ACC112 (cell line): Measurements from ENCODE around the gene ITPR2.

Experiments
- H2AFZ ChIP-seq: fragments of 200-600 bp; sonication (generic); one replicate; pipeline ENCODE4 v1.6.0; 2017; ENCODE audit warnings: antibody characterized with exemption, low read length; ENCODE audit not compliant: unreplicated experiment
- H3K27ac ChIP-seq: fragments of 200-600 bp; sonication (generic); 2 replicates; pipeline ENCODE4 v1.5.1; 2014; ENCODE audit warnings: low read depth, mild to moderate bottlenecking, antibody characterized with exemption, low read length, moderate library complexity
- H3K27me3 ChIP-seq: fragments of 200-600 bp; sonication (generic); 2 replicates; pipeline ENCODE4 v1.6.1; 2014; ENCODE audit warnings: mild to moderate bottlenecking, antibody characterized with exemption, low read length, moderate library complexity, mixed read lengths; ENCODE audit not compliant: insufficient read depth
- H3K36me3 ChIP-seq: fragments of 200-600 bp; sonication (generic); 2 replicates; pipeline ENCODE4 v1.6.1; 2016; ENCODE audit warnings: mild to moderate bottlenecking, antibody characterized with exemption, low read length, moderate library complexity, mixed read lengths; ENCODE audit not compliant: insufficient read depth
- H3K4me1 ChIP-seq: fragments of 200-600 bp; sonication (generic); one replicate; pipeline ENCODE4 v1.6.1; 2016; ENCODE audit warnings: low read length, mixed read lengths; ENCODE audit not compliant: insufficient read depth, unreplicated experiment, control insufficient read depth
- H3K4me3 ChIP-seq: fragments of 200-600 bp; sonication (generic); 2 replicates; pipeline ENCODE4 v1.5.1; 2014; ENCODE audit warnings: mild to moderate bottlenecking, low read depth, low read length
- H3K79me2 ChIP-seq: fragments of 200-600 bp; sonication (generic); one replicate; pipeline ENCODE4 v1.6.0; 2016; ENCODE audit warnings: low read length; ENCODE audit not compliant: control insufficient read depth, unreplicated experiment, insufficient read depth

ITPR2 gene

DNA sequence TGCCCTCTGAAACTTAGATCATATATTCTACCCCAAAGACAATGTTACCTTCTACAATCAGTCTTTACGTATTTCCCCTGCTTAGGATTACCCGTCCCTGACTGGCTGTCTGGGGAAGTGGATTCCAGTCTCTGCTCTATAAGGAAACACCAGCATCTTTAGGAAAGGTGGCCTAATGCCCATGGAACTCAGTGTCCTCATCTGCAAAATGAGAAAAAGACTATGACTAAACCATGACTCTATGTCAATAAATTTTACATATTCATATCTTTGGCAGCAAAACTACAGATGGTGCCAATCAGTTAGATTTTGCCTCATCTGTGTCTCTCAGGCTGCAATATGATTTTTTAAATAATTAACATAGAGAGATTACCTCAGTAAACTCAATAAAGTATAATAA lies 133.8 kb downstream of the ITPR2 start:
- no peaks in the 10 kb centered on the region for H3K27me3 ChIP-seq
- H3K4me3 ChIP-seq, result no peak overlapping the region
- peak overlapping the region; percentile 54 for H3K27ac ChIP-seq
- peaks cover 33% of the 10 kb centered on the region for H3K4me1 ChIP-seq
- peaks cover 3% of the 10 kb centered on the region; the same call in 1 of the 2 replicates for H3K36me3 ChIP-seq
- no peaks in the 10 kb centered on the region for H3K79me2 ChIP-seq
- H2AFZ ChIP-seq, result no peak overlapping the region

DNA sequence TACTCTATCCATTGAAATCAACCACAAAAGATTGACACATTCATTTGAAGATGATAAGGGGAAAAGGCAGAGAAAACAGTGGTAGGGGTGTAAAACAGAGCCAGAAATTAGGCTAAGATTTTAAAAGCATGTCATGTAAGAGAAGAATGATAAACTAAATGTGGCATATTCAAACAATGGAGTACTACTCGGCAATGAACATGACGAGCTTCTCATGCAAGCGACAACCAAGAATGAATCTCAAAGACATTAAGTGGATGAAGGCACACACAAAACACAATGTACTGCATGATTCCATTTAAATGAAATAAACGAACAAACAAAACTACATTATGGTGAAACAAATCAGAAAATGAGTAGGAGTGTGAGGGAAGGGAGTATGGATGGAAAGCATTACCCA lies 134.8 kb downstream of the ITPR2 start:
- H3K4me3 ChIP-seq, result no peak overlapping the region
- peak overlapping the region; percentile 38 for H3K27ac ChIP-seq
- H2AFZ ChIP-seq, result no peak overlapping the region
- peaks cover 33% of the 10 kb centered on the region for H3K4me1 ChIP-seq
- no peaks in the 10 kb centered on the region for H3K27me3 ChIP-seq
- no peaks in the 10 kb centered on the region for H3K79me2 ChIP-seq
- H3K36me3 ChIP-seq, result peaks cover 3% of the 10 kb centered on the region; the same call in 1 of the 2 replicates

DNA sequence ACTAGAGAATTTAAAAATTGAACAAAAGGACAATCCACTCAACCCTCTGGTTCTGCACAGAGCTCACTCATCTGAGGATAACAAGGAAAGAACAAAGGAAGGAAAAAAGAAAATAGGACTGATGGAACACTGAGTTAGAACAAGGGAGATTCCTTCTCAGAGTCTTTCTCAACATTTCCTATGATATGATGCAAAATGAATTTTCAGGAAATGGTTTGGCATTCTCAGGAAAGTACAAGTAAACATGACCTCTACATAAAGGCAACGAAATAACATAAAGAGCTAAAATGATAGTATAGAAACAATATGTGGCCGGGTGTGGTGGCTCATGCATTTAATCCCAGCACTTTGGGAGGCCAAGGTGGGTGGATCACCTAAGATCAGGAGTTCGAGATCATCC lies 135.8 kb downstream of the ITPR2 start:
- Histone ChIP-seq H3K4me1 (peaks cover 36% of the 10 kb centered on the region), H3K27ac (peak overlapping the region; percentile 60), H3K27me3 (no peaks in the 10 kb centered on the region), H2AFZ (no peak overlapping the region), H3K79me2 (no peaks in the 10 kb centered on the region), H3K4me3 (no peak overlapping the region), H3K36me3 (peaks cover 3% of the 10 kb centered on the region; the same call in 1 of the 2 replicates)

DNA sequence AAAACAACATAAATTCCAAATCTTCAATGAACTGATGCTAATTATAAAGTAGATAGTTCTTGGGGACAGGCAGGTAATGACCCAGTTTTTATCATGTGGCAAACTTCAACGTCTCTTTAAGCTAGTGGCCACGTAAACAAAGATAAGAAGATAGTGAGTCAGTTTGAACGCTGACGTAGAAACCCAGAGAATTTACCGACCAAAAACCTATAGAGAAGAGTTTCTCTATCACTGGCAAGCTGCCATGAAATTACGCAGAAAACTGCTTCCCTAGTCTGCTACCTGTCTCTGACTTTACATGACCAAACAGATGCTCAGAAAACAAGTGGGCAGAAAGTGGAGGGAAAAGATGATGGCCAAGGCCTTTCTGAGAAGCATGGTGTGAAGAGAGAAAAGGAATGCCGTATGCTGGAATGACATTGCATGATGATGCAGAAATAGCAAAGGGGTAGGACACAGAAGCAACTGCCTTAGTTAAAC lies 136.3 kb downstream of the ITPR2 start:
- Histone ChIP-seq H3K27me3 (no peaks in the 10 kb centered on the region), H2AFZ (no peak overlapping the region), H3K4me3 (no peak overlapping the region), H3K36me3 (peaks cover 3% of the 10 kb centered on the region; the same call in 1 of the 2 replicates), H3K4me1 (peaks cover 42% of the 10 kb centered on the region), H3K79me2 (no peaks in the 10 kb centered on the region), H3K27ac (peak overlapping the region; percentile 60)

DNA sequence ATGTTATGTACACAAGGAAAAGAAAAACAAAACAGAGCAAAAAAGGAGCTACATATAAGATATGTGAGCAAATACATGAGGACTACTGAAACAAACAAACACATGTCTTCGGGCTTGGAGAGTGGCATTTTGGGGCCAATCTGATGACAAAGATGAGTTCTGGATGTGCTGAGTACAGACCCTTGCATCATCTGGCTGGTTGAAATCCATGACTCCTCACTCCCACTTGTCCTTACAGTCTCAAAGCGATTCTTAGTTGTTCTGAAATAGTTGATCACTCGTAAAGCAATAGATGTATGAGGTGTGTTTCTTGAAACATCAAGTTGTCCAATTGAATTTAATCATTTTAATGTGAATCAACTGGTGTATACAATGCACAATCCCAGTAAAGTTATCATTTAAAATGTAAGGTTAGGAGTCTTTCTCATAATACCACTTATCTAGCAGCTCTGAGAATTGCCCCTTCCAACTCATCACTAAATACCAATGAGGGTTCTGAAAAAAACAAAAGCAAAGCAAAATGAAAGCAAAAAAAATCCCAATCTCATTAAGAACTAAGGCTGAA lies 136.9 kb downstream of the ITPR2 start:
- no peak overlapping the region for H2AFZ ChIP-seq
- peak overlapping the region; percentile 60; the same call in 1 of the 2 replicates for H3K27ac ChIP-seq
- H3K27me3 ChIP-seq, result no peaks in the 10 kb centered on the region
- no peaks in the 10 kb centered on the region for H3K79me2 ChIP-seq
- H3K36me3 ChIP-seq, result peaks cover 3% of the 10 kb centered on the region; the same call in 1 of the 2 replicates
- H3K4me1 ChIP-seq, result peaks cover 47% of the 10 kb centered on the region
- no peak overlapping the region for H3K4me3 ChIP-seq

DNA sequence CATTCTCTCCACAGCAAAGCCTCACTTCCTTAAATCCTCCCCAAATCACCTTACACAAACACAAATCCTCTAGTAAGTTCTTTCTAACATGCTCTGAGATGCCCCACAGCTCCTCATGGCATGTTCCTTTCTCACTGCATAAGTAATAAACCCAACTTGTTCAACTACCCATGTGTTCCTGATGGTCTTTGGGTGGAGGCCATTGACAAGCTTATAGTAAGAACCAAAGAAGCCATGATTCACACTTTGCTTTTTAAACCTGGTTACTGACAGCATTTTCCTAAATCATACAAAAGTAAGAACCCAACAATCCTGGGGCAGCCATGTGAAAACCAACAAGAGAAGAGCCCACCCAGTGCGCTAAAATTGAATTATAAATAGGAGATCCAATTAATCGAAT lies 138.6 kb downstream of the ITPR2 start:
- H2AFZ ChIP-seq, result no peak overlapping the region
- H3K4me3 ChIP-seq, result no peak overlapping the region
- H3K27me3 ChIP-seq, result no peaks in the 10 kb centered on the region
- no peaks in the 10 kb centered on the region for H3K79me2 ChIP-seq
- no peak overlapping the region for H3K27ac ChIP-seq
- peaks cover 62% of the 10 kb centered on the region for H3K4me1 ChIP-seq
- peaks cover 3% of the 10 kb centered on the region; the same call in 1 of the 2 replicates for H3K36me3 ChIP-seq

DNA sequence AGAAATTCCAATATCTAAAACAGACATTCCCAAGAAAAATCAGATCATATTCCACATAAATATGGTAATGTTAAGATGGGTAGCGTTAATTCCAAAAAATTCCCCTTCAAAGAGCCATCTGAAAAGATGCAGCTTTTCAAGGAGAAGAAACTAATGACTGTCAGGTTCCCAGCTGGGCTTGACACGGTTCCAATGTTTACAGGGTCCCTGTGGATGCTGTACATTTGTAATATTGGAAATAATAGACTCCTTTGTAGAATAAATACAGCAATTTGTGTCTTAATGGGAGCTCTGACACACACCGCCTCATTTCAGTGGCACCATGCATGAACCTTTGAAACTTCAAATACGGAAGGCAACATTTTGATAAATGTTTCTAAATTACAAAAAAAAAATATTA lies 140.6 kb downstream of the ITPR2 start:
- H3K79me2 ChIP-seq, result no peaks in the 10 kb centered on the region

DNA sequence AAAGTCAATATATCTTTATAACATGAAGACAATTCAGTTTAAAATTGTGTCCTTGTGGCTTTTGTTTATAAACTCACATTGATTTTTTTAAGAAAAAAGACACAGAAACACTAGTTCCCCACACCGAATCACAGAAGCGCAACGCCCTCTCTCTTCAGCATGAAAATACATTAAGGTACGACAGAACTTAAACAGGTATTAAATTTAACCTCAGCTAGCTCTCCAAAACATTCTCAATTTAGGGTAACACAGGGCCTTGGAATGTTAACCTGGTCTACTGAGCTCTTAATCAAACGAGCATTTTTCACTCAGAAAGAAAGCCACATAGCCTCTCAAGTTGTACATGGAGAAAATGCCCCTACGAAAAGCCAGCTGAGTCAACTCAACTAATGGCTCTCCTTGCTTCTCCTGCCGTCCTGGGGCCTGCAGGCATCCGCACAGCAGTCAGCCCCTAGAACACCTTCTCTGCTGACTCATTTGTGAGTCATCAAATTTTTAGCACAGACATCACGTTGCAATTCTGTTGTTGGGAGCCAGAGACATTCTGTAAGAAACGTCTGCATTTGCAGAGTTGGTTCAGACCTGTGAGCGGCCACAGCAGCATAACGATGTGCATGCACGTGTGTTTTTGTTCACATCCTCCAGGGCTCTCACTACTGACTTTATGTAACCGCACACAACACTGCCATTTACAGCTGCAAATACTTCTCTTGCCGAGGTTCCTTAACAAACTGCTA lies 141.6 kb downstream of the ITPR2 start:
- peak overlapping the region; percentile 27 for H2AFZ ChIP-seq
- peak overlapping the region; percentile 15; the same call in 1 of the 2 replicates for H3K4me3 ChIP-seq
- no peaks in the 10 kb centered on the region for H3K27me3 ChIP-seq
- H3K27ac ChIP-seq, result peak overlapping the region; percentile 73
- no peaks in the 10 kb centered on the region for H3K79me2 ChIP-seq
- no peaks in the 10 kb centered on the region for H3K36me3 ChIP-seq
- peaks cover 49% of the 10 kb centered on the region for H3K4me1 ChIP-seq

More for the DNA sequence above, 140.6 kb downstream of the ITPR2 start:
- H3K27me3 ChIP-seq, result no peaks in the 10 kb centered on the region
- H3K27ac ChIP-seq, result no peak overlapping the region
- H2AFZ ChIP-seq, result no peak overlapping the region
- H3K4me1 ChIP-seq, result peaks cover 59% of the 10 kb centered on the region
- H3K36me3 ChIP-seq, result no peaks in the 10 kb centered on the region
- H3K4me3 ChIP-seq, result no peak overlapping the region

DNA sequence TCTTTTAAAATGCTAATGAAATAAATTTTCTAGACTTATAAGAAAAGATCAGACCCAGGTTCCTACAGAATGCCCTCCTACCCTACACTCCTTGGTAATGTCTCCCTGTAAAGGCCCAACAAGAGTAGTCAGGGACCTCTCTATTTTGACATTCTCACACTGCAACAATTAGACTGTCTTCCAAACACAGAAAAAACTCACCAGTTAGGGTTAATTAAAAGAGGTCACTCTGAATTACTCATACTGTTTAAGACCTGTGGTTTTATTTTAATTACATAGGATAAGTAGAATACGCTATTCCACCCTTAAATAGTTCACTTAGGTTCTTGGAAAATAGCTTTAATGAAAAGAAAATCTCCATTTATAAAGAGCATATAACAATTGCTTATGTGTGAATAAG lies 142.4 kb downstream of the ITPR2 start:
- Histone ChIP-seq H3K27me3 (no peaks in the 10 kb centered on the region), H3K27ac (peak overlapping the region; percentile 73), H2AFZ (no peak overlapping the region), H3K36me3 (no peaks in the 10 kb centered on the region), H3K4me3 (no peak overlapping the region), H3K79me2 (no peaks in the 10 kb centered on the region), H3K4me1 (peaks cover 42% of the 10 kb centered on the region)

DNA sequence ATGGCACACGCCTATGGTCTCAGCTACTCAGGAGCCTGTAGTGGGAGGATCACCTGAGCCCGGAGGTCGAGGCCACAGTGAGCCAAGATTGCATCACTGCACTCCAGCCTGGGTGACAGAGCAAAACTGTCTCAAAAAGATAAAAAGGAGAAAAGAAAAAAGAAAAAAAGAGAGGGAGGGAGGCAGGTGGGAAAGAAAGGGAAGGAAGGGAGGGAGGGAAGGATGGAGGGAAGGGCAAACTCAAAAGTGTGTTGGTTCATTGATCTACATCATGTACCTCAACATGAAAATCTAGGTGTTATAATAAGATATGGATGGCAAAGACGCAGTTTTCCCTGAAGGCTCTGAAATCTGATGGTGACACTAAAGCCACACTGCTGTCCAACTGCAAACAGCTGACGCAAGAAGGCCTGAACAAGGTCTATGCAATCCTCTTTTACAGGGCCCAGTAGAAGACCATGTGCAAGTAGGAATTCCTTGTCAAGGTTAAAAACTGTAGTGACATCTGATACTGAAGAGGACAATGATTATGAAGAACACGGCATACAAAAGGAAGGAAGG lies 143.6 kb downstream of the ITPR2 start:
- Histone ChIP-seq H3K36me3 (no peaks in the 10 kb centered on the region), H3K4me1 (peaks cover 42% of the 10 kb centered on the region), H3K27me3 (no peaks in the 10 kb centered on the region), H3K4me3 (no peak overlapping the region), H2AFZ (no peak overlapping the region), H3K79me2 (no peaks in the 10 kb centered on the region), H3K27ac (no peak overlapping the region)
